ENCODE results near the gene HOXA5.

- no peak for TF ChIP-seq CTCF (IDR thresholded peaks at IDR 0.05)
- TF ChIP-seq POLR2A (IDR thresholded peaks at IDR 0.05) = no peak
These were observed 19.2 kb downstream of the HOXA5 start for GRCh38 chr7:27124096-27124901.
